Measurements from ENCODE around the gene RTL5. TPM values are rescaled to one million over a fixed set of nuclear protein-coding genes. Genes with fewer than 3 reads are reported as not detected.

Gene RTL5
- total RNA-seq, 4 donors from 2014 or later = 3.6 to 6.6 (median 5.9) TPM

DNA sequence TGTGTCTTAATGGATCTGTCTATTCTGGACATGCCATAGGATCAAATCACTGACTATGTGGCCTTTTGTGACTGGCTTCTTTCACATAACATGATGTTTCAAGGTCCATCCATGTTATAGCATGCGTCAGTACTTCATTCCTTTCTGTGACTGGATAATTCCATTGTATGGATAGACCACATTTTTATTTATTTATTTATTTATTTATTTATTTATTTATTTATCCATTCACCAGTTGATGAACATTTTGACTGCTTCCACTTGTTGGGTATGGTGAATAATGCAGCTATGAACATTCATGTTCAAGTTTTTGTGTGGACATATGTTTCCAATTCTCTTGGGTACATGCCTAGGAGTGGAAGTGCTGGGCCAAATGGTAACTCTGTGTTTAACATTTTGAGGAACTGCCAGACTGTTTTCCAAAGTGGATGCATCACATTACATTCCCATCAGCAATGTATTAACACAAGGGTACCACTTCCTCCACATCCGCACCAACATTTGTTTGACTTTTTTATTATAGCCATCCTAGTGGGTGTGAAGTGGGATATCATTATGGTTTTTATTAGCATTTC, 14.0 kb downstream of the RTL5 start:
- intact Hi-C loops (cut with DNase I) = no loop called here
- H3K4me1 ChIP-seq = peaks cover 9 to 20% of the 10 kb centered on the region in 2 donors
- DNase-seq = no peak
- 100% methylated on average over 2 of the region's 2 CpGs for WGBS, 2 donors
- no peaks in the 10 kb centered on the region for H3K36me3 ChIP-seq
- no peak overlapping the region for H3K4me3 ChIP-seq (replicated peaks in 1 of 3)
- H3K9me3 ChIP-seq = no peaks in the 10 kb centered on the region
- no peak for TF ChIP-seq POLR2A (IDR thresholded peaks at IDR 0.05)
- TF ChIP-seq, protein P1, sequence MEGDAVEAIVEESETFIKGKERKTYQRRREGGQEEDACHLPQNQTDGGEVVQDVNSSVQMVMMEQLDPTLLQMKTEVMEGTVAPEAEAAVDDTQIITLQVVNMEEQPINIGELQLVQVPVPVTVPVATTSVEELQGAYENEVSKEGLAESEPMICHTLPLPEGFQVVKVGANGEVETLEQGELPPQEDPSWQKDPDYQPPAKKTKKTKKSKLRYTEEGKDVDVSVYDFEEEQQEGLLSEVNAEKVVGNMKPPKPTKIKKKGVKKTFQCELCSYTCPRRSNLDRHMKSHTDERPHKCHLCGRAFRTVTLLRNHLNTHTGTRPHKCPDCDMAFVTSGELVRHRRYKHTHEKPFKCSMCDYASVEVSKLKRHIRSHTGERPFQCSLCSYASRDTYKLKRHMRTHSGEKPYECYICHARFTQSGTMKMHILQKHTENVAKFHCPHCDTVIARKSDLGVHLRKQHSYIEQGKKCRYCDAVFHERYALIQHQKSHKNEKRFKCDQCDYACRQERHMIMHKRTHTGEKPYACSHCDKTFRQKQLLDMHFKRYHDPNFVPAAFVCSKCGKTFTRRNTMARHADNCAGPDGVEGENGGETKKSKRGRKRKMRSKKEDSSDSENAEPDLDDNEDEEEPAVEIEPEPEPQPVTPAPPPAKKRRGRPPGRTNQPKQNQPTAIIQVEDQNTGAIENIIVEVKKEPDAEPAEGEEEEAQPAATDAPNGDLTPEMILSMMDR (IDR thresholded peaks at IDR 0.05) = no peak
- no peak overlapping the region for H3K27ac ChIP-seq
- H3K27me3 ChIP-seq = no peaks in the 10 kb centered on the region

- Histone ChIP-seq H3K4me1 (no peaks in the 10 kb centered on the region), H3K4me3 (replicated peaks in 1 of 3) (no peak overlapping the region), H3K27ac (no peak overlapping the region), H3K9me3 (no peaks in the 10 kb centered on the region), H3K27me3 (no peaks in the 10 kb centered on the region), H3K36me3 (no peaks in the 10 kb centered on the region)
- no peak for DNase-seq
- intact Hi-C loops (cut with DNase I) = no loop called here
- no peak for TF ChIP-seq POLR2A (IDR thresholded peaks at IDR 0.05)
- TF ChIP-seq, protein P1 (IDR thresholded peaks at IDR 0.05) = no peak
- 40 to 51% methylated on average over 2 to 3 of the region's 7 CpGs for WGBS, 2 donors
These were observed 16.3 kb downstream of the RTL5 start for GRCh38 chrX:72115380-72115779.

DNA sequence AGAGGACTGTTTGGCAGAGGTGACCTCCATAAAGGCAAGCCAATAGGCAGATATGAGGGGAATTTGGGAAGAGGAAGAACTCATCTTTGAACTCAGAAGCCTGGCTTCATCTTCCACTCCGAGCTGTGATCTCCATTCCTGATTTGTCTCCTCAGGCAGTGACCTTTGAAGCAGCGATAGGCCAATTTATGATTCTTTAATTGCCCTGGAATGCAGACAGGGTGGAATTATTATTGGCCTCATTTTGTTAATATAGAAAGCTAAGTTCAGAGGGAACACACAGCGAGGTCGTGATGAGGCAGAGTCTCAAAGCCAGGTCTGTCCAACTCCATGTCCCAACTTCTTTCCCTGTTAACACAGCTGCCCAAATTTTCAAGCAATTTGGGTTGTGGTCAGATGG, 16.9 kb downstream of the RTL5 start:
- 96 to 100% methylated on average over 3 to 4 of the region's 4 CpGs for WGBS, 2 donors
- TF ChIP-seq, protein P1 (IDR thresholded peaks at IDR 0.05) = no peak
- no peak for TF ChIP-seq POLR2A (IDR thresholded peaks at IDR 0.05)
- intact Hi-C loops (cut with DNase I) = no loop called here
- Histone ChIP-seq H3K9me3 (no peaks in the 10 kb centered on the region), H3K4me1 (no peaks in the 10 kb centered on the region), H3K27me3 (no peaks in the 10 kb centered on the region), H3K36me3 (no peaks in the 10 kb centered on the region), H3K27ac (no peak overlapping the region), H3K4me3 (replicated peaks in 1 of 3) (no peak overlapping the region)
- no peak for DNase-seq

- no peak for TF ChIP-seq POLR2A (IDR thresholded peaks at IDR 0.05)
- TF ChIP-seq, protein P1 (IDR thresholded peaks at IDR 0.05) = no peak
- intact Hi-C loops (cut with DNase I) = no loop called here
- no peak for DNase-seq
- Histone ChIP-seq H3K4me3 (replicated peaks in 1 of 3) (no peak overlapping the region), H3K4me1 (no peaks in the 10 kb centered on the region), H3K9me3 (no peaks in the 10 kb centered on the region), H3K36me3 (no peaks in the 10 kb centered on the region), H3K27ac (no peak overlapping the region), H3K27me3 (no peaks in the 10 kb centered on the region)
- 59 to 67% methylated on average over 6 of the region's 6 CpGs for WGBS, 2 donors
These were observed 17.4 kb downstream of the RTL5 start for GRCh38 chrX:72114306-72114705.

DNA sequence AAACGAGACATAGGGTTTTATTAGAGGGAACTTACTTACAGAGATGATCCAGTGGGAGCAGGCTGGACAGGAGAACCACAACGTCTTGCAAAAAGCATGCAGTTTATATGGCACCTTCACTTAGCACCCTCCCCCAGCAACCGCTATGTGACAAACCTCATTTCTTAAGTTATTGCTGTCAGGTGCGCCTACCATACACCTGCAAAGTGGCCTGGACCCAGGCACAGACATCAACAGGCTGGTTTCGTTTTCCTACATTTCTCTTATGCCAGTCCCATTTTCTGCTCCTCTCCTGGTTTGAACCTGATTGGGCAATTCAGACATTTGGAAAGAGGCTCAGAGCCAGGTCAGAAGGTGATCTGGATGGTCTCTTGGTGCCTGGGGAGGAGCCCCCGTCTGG, 18.3 kb downstream of the RTL5 start:
- Histone ChIP-seq H3K4me3 (replicated peaks in 1 of 3) (no peak overlapping the region), H3K27me3 (no peaks in the 10 kb centered on the region), H3K36me3 (no peaks in the 10 kb centered on the region), H3K9me3 (no peaks in the 10 kb centered on the region), H3K4me1 (no peaks in the 10 kb centered on the region), H3K27ac (no peak overlapping the region)
- WGBS, 2 donors = 89 to 98% methylated on average over 5 of the region's 6 CpGs
- no peak for DNase-seq
- intact Hi-C loops (cut with DNase I) = no loop called here
- TF ChIP-seq, protein P1 (IDR thresholded peaks at IDR 0.05) = no peak
- TF ChIP-seq POLR2A (IDR thresholded peaks at IDR 0.05) = no peak

All from thyroid gland (tissue), 4 donors.